ENCODE data around the gene UBALD2. TPM values are rescaled to one million over a fixed set of nuclear protein-coding genes. Genes with fewer than 3 reads are reported as not detected.

UBALD2 gene
- polyA plus RNA-seq, 1 of the 3 experiments (the other 2 are of a cell fraction), result 27.0 TPM

- TF ChIP-seq MAX (IDR thresholded peaks at IDR 0.05; ENCODE audit: low read depth), result no peak
Measured at GRCh38 chr17:76217081-76217480, 48.1 kb upstream of the UBALD2 start (continued).

DNA sequence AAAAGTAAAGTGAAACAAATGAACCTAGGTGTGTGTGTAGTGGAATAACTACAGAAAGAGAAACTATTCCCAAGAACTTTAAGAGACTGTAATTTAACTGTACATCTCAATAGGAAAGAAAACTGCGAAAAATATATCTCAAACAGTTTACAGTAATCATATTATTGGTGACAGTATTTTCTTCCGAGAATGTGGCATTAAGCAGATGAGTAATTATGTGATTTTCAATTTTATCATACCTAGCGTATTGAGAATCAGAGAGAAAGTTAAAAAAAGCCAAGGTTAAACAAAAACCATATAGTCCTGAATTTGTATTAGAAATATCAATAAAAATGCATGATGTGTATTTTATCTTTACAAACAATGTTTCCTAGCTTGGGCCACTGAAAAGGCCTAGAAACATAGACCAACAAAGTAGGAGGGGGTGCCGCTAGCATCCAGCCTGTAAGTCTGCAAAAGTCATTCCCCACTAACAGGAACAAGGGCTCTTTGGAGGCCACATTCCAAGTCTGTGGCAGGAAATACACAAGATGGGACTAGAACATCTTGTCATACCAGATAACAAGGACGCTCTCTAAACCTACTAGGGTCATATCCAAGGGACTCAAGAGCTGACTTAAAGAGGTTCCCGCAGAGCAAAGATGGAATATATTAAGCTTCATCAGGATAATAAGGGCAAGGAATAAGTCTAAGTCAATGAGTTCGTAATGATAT lies 45.3 kb upstream of the UBALD2 start:
- POLR2A ChIA-PET, result no interaction called here
- WGBS (ENCODE audit: low lambda C conversion rate), result 94% methylated on average over 7 of the region's 7 CpGs

GRCh38 chr17:76223802-76224201 lies 41.3 kb upstream of the UBALD2 start:
- H3K4me3 ChIP-seq (ENCODE audit: low read depth in 2 of 2, low read length in 1 of 2), result no peak overlapping the region
- TF ChIP-seq ZBTB33 (IDR thresholded peaks at IDR 0.05; ENCODE audit: borderline replicate concordance, low read depth) (no peak), GATA2 (CRISPR knock-in tag; IDR thresholded peaks at IDR 0.05) (no peak), FOXM1 (IDR thresholded peaks at IDR 0.05; ENCODE audit: low read depth) (no peak), CHD2 (IDR thresholded peaks at IDR 0.05; ENCODE audit: low read length, partially characterized antibody) (no peak), RAD21 (IDR thresholded peaks at IDR 0.05; ENCODE audit: low read length) (no peak), RFX5 (IDR thresholded peaks at IDR 0.05; ENCODE audit: low read length) (no peak), YY1 (IDR thresholded peaks at IDR 0.05; ENCODE audit: low read depth) (no peak)
- TF ChIP-seq, protein P1, sequence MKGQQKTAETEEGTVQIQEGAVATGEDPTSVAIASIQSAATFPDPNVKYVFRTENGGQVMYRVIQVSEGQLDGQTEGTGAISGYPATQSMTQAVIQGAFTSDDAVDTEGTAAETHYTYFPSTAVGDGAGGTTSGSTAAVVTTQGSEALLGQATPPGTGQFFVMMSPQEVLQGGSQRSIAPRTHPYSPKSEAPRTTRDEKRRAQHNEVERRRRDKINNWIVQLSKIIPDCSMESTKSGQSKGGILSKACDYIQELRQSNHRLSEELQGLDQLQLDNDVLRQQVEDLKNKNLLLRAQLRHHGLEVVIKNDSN (IDR thresholded peaks at IDR 0.05; ENCODE audit: borderline replicate concordance, low read depth), result no peak
- TF ChIP-seq, protein P2, sequence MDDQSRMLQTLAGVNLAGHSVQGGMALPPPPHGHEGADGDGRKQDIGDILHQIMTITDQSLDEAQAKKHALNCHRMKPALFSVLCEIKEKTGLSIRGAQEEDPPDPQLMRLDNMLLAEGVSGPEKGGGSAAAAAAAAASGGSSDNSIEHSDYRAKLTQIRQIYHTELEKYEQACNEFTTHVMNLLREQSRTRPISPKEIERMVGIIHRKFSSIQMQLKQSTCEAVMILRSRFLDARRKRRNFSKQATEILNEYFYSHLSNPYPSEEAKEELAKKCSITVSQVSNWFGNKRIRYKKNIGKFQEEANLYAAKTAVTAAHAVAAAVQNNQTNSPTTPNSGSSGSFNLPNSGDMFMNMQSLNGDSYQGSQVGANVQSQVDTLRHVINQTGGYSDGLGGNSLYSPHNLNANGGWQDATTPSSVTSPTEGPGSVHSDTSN (IDR thresholded peaks at IDR 0.05), result no peak
- H3F3A ChIP-seq (replicated peaks; ENCODE audit: insufficient read depth), result no peaks in the 10 kb centered on the region
- H3K27ac ChIP-seq (ENCODE audit: low read depth in 2 of 2, low read length in 1 of 2), result no peak overlapping the region
- no peak for DNase-seq
- no peaks in the 10 kb centered on the region for H3K9me2 ChIP-seq
- POLR2A ChIA-PET, result no interaction called here
- H3K4me1 ChIP-seq (ENCODE audit: control insufficient read depth in 1 of 2, insufficient read depth in 2 of 2, low read depth in 1 of 2, low read length in 1 of 2), result no peaks in the 10 kb centered on the region
- H3K9me3 ChIP-seq, result no peaks in the 10 kb centered on the region
- H3K9ac ChIP-seq, result no peak overlapping the region
- H3K27me3 ChIP-seq (ENCODE audit: insufficient read depth), result no peaks in the 10 kb centered on the region
- H3K36me3 ChIP-seq (replicated peaks in 1 of 2; ENCODE audit: control insufficient read depth in 1 of 2, insufficient read depth in 2 of 2, low read length in 1 of 2), result no peaks in the 10 kb centered on the region
- H4K20me1 ChIP-seq (ENCODE audit: insufficient read depth), result no peaks in the 10 kb centered on the region
- CTCF ChIA-PET, result interaction anchor here (0.9 to 2.0 kb wide), 3 partner anchors 15 to 42 kb away, joined by 3 to 8 read pairs (median 4); no protein-coding TSS in a partner anchor
- H2AFZ ChIP-seq (ENCODE audit: low read depth), result no peak overlapping the region
- H3K4me2 ChIP-seq, result no peak overlapping the region
- H3K79me2 ChIP-seq (ENCODE audit: insufficient read depth), result no peaks in the 10 kb centered on the region
- 100% methylated on average over 1 of the region's 1 CpG for WGBS (ENCODE audit: low lambda C conversion rate)

More for the DNA sequence above, 45.3 kb upstream of the UBALD2 start:
- TF ChIP-seq RXRA (IDR thresholded peaks at IDR 0.05; ENCODE audit: borderline replicate concordance, low read depth), result no peak
- no peak for TF ChIP-seq RAD21 (IDR thresholded peaks at IDR 0.05; ENCODE audit: low read length)
- TF ChIP-seq NFIC (IDR thresholded peaks at IDR 0.05; ENCODE audit: borderline replicate concordance), result no peak
- TF ChIP-seq RFX5 (IDR thresholded peaks at IDR 0.05; ENCODE audit: low read length), result no peak
- no peak for TF ChIP-seq MEF2A (IDR thresholded peaks at IDR 0.05; ENCODE audit: borderline replicate concordance, low read depth)
- TF ChIP-seq CHD2 (IDR thresholded peaks at IDR 0.05; ENCODE audit: low read length, partially characterized antibody), result no peak
- TF ChIP-seq EZH2phosphoT487 (IDR thresholded peaks at IDR 0.05; ENCODE audit: borderline replicate concordance, low read depth), result no peak
- no peak for TF ChIP-seq GATA2 (CRISPR knock-in tag; IDR thresholded peaks at IDR 0.05)
- no peak for TF ChIP-seq FOXJ3 (CRISPR knock-in tag; IDR thresholded peaks at IDR 0.05)
- TF ChIP-seq NRF1 (IDR thresholded peaks at IDR 0.05; ENCODE audit: low read depth, low read length), result no peak
- TF ChIP-seq USF2 (IDR thresholded peaks at IDR 0.05; ENCODE audit: borderline replicate concordance, low read depth, low read length), result no peak
- Histone ChIP-seq H3K9ac (no peak overlapping the region), H4K20me1 (ENCODE audit: insufficient read depth) (no peaks in the 10 kb centered on the region), H3K79me2 (ENCODE audit: insufficient read depth) (no peaks in the 10 kb centered on the region), H3K4me1 (ENCODE audit: control insufficient read depth in 1 of 2, insufficient read depth in 2 of 2, low read depth in 1 of 2, low read length in 1 of 2) (no peaks in the 10 kb centered on the region), H3K4me2 (no peak overlapping the region), H2AFZ (ENCODE audit: low read depth) (no peak overlapping the region), H3K4me3 (ENCODE audit: low read depth in 2 of 2, low read length in 1 of 2) (no peak overlapping the region), H3K27ac (ENCODE audit: low read depth in 2 of 2, low read length in 1 of 2) (no peak overlapping the region), H3K36me3 (replicated peaks in 1 of 2; ENCODE audit: control insufficient read depth in 1 of 2, insufficient read depth in 2 of 2, low read length in 1 of 2) (no peaks in the 10 kb centered on the region), H3F3A (replicated peaks; ENCODE audit: insufficient read depth) (no peaks in the 10 kb centered on the region), H3K9me3 (no peaks in the 10 kb centered on the region), H3K9me2 (no peaks in the 10 kb centered on the region; the same call in 1 of the 2 replicates), H3K27me3 (ENCODE audit: insufficient read depth) (no peaks in the 10 kb centered on the region)
- DNase-seq, result no peak
- CTCF ChIA-PET, result interaction anchor here (0.5 to 1.1 kb wide), 4 partner anchors 16 to 97 kb away, joined by 3 to 6 read pairs (median 4); no protein-coding TSS in a partner anchor
